Loucy (cell line): ENCODE measurements around the gene SLC29A3.

Source experiments
- H2AFZ ChIP-seq: fragments of 200-600 bp; sonication (generic); 2 replicates; pipeline ENCODE4 v1.6.0; 2016; ENCODE audit warnings: antibody characterized with exemption, mild to moderate bottlenecking, low read length, moderate library complexity
- H3F3A ChIP-seq: fragments of 200-600 bp; 2 replicates; pipeline ENCODE4 v1.6.0; 2016; ENCODE audit warnings: antibody characterized with exemption, low read depth, mild to moderate bottlenecking
- H3K27me3 ChIP-seq: fragments of 200-600 bp; sonication (generic); 2 replicates; pipeline ENCODE4 v1.6.1; 2014; ENCODE audit warnings: low read length, mild to moderate bottlenecking; ENCODE audit not compliant: insufficient read depth, poor library complexity, severe bottlenecking
- H3K36me3 ChIP-seq: fragments of 200-600 bp; sonication (generic); 2 replicates; pipeline ENCODE4 v1.6.1; 2016; ENCODE audit warnings: low read length; ENCODE audit not compliant: insufficient read depth
- H3K4me1 ChIP-seq: fragments of 200-600 bp; sonication (generic); 2 replicates; pipeline ENCODE4 v1.5.1; 2014; ENCODE audit warnings: low read length, mild to moderate bottlenecking; ENCODE audit not compliant: insufficient read depth, poor library complexity, severe bottlenecking
- H3K4me2 ChIP-seq: fragments of 200-600 bp; sonication (generic); 2 replicates; pipeline ENCODE4 v1.6.0; 2014; ENCODE audit warnings: antibody characterized with exemption, low read length, low read depth, mild to moderate bottlenecking; ENCODE audit not compliant: poor library complexity, severe bottlenecking
- H3K4me3 ChIP-seq: fragments of 200-600 bp; sonication (generic); 2 replicates; pipeline ENCODE4 v1.5.1; 2014; ENCODE audit warnings: low read length, mild to moderate bottlenecking, mixed read lengths; ENCODE audit not compliant: poor library complexity, severe bottlenecking
- H3K79me2 ChIP-seq: fragments of 200-600 bp; sonication (generic); 2 replicates; pipeline ENCODE4 v1.6.1; 2014; ENCODE audit warnings: low read length; ENCODE audit not compliant: insufficient read depth
- H3K9ac ChIP-seq: fragments of 200-600 bp; sonication (generic); 2 replicates; pipeline ENCODE4 v1.6.0; 2014; ENCODE audit warnings: mild to moderate bottlenecking, low read depth, low read length, moderate library complexity; ENCODE audit not compliant: poor library complexity, severe bottlenecking
- H3K9me2 ChIP-seq: fragments of 200-600 bp; sonication (generic); replicated peaks from 2 replicates; pipeline ENCODE4 v1.6.1; 2016; ENCODE audit warnings: low read depth, low read length, mixed read lengths
- H3K9me3 ChIP-seq: fragments of 200-600 bp; sonication (generic); 2 replicates; pipeline ENCODE4 v1.6.1; 2014; ENCODE audit warnings: mild to moderate bottlenecking, antibody characterized with exemption, low read length, low read depth; ENCODE audit not compliant: insufficient read depth
- H4K20me1 ChIP-seq: fragments of 200-600 bp; sonication (generic); 2 replicates; pipeline ENCODE4 v1.6.0; 2014; ENCODE audit warnings: antibody characterized with exemption, low read length, mild to moderate bottlenecking; ENCODE audit not compliant: insufficient read depth, poor library complexity, severe bottlenecking
- EZH2phosphoT487 ChIP-seq: fragments of 200-600 bp; IDR thresholded peaks from 2 replicates; pipeline ENCODE4 v1.6.1; 2018; ENCODE audit warnings: antibody characterized with exemption, mild to moderate bottlenecking, moderate library complexity, borderline replicate concordance
- TF ChIP-seq, protein P1 (sequence below): fragments of 200-600 bp; sonication (generic); conservative IDR thresholded peaks from 2 replicates; pipeline ENCODE4 v1.5.1; 2014; ENCODE audit warnings: mild to moderate bottlenecking, antibody characterized with exemption, low read length

SLC29A3 gene

DNA sequence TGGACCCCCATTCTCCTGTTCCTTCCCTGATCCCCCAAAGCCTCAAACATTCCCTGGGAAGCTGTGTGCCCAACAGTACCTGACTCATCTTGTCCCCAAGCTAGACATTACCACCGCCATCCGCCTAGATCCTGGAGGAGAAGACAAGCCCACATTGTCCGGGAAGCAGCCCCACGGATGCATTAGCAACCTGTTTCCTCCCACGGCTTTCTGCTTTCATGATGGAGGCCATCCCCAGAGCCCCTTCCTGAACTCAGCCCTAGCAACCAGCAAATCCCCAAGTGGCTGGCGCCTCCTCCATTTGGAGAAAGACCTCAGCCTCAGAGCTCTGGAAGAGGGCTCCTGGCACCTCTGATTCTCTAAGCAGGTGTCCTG lies 2.3 kb upstream of the SLC29A3 start:
- no peaks in the 10 kb centered on the region for H4K20me1 ChIP-seq
- H2AFZ ChIP-seq = peak overlapping the region; percentile 93
- H3K36me3 ChIP-seq = no peaks in the 10 kb centered on the region
- no peak overlapping the region for H3K4me2 ChIP-seq
- H3K9me3 ChIP-seq = no peaks in the 10 kb centered on the region
- H3K4me1 ChIP-seq = peaks cover 33% of the 10 kb centered on the region
- H3K79me2 ChIP-seq = peaks cover 25% of the 10 kb centered on the region
- no peak for TF ChIP-seq EZH2phosphoT487
- TF ChIP-seq, protein P1, sequence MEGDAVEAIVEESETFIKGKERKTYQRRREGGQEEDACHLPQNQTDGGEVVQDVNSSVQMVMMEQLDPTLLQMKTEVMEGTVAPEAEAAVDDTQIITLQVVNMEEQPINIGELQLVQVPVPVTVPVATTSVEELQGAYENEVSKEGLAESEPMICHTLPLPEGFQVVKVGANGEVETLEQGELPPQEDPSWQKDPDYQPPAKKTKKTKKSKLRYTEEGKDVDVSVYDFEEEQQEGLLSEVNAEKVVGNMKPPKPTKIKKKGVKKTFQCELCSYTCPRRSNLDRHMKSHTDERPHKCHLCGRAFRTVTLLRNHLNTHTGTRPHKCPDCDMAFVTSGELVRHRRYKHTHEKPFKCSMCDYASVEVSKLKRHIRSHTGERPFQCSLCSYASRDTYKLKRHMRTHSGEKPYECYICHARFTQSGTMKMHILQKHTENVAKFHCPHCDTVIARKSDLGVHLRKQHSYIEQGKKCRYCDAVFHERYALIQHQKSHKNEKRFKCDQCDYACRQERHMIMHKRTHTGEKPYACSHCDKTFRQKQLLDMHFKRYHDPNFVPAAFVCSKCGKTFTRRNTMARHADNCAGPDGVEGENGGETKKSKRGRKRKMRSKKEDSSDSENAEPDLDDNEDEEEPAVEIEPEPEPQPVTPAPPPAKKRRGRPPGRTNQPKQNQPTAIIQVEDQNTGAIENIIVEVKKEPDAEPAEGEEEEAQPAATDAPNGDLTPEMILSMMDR = no peak
- H3K9me2 ChIP-seq = no peaks in the 10 kb centered on the region
- no peak overlapping the region for H3K4me3 ChIP-seq
- H3K9ac ChIP-seq = peak overlapping the region; percentile 48
- H3F3A ChIP-seq = peaks cover 9% of the 10 kb centered on the region; the same call in 1 of the 2 replicates
- no peaks in the 10 kb centered on the region for H3K27me3 ChIP-seq

DNA sequence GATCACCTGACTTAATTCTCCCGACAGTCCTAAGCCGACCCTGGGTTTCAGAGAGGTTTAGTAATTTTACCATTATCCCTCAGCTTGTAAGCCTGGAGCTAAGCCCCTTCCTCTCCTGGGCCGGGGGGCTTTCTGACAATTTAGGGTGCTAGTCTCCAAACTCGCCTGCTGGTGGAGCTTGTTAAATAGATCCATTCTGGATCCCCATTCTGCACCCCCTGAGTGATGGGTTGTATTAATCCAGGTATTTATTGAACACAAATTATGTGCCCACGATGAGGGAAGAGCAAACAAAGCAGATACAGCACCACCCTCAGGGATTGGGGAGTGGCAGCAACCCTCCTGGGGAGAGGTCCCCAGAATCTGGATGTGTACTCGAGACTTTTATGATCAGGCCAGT lies 1.3 kb upstream of the SLC29A3 start:
- H4K20me1 ChIP-seq = no peaks in the 10 kb centered on the region

DNA sequence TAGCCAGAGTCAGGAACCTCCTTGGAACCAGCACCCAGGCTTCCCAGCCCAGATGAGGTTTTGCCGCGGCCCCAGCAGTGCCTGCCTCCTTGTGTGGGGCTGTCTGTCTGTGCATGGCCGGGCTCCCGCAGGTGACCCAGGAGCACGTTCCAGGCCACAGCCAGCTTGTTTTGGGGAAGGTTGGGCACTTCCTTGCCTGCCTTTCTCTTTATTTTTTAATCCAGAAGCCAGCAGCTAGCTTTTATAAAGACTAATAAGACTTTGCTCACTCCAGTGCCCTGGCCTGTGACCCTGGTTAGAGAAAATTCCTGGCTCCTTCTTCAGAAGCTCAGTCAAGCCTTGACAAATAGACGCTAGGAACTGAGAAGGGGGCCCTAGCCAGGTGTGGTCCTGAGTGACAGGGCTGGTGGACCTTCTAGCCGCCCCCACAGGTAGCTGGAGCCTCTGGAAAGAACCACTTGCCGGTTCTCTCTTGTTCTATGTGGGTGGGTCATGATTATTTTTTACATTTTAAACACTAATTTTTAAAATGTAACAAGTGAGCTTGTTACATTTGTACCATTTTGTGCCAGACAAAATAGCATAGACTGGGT lies 837 bp downstream of the SLC29A3 start:
- peak overlapping the region; percentile 99 for H2AFZ ChIP-seq
- H4K20me1 ChIP-seq = no peaks in the 10 kb centered on the region
- H3K9me2 ChIP-seq = no peaks in the 10 kb centered on the region
- no peaks in the 10 kb centered on the region for H3K9me3 ChIP-seq
- TF ChIP-seq, protein P1 = no peak
- TF ChIP-seq EZH2phosphoT487 = no peak
- H3K79me2 ChIP-seq = peaks cover 28% of the 10 kb centered on the region
- H3K9ac ChIP-seq = peak overlapping the region; percentile 91
- H3K4me1 ChIP-seq = peaks cover 54% of the 10 kb centered on the region
- peak overlapping the region; percentile 97 for H3K4me3 ChIP-seq
- H3F3A ChIP-seq = peaks cover 9% of the 10 kb centered on the region; the same call in 1 of the 2 replicates
- H3K27me3 ChIP-seq = no peaks in the 10 kb centered on the region
- 0 out of 2 replicates have a peak, but pooled peaks cover 3% of the 10 kb centered on the region for H3K36me3 ChIP-seq
- H3K4me2 ChIP-seq = peak overlapping the region; percentile 96

More for the DNA sequence above, 1.3 kb upstream of the SLC29A3 start:
- Histone ChIP-seq H2AFZ (peak overlapping the region; percentile 38; the same call in 1 of the 2 replicates), H3K79me2 (peaks cover 25% of the 10 kb centered on the region), H3K9me3 (no peaks in the 10 kb centered on the region), H3K36me3 (no peaks in the 10 kb centered on the region), H3K4me3 (no peak overlapping the region), H3K4me1 (peaks cover 40% of the 10 kb centered on the region), H3K9me2 (no peaks in the 10 kb centered on the region), H3K9ac (no peak overlapping the region), H3K4me2 (no peak overlapping the region), H3K27me3 (no peaks in the 10 kb centered on the region), H3F3A (peaks cover 9% of the 10 kb centered on the region; the same call in 1 of the 2 replicates)
- TF ChIP-seq EZH2phosphoT487 = no peak
- TF ChIP-seq, protein P1 = no peak; the same call in 1 of the 2 replicates
